HL-60 (cell line): ENCODE data around the gene RUNX3.

Source experiments
- CTCF ChIP-seq: IDR thresholded peaks from one replicate; pipeline ENCODE4 v1.5.1; 2011; ENCODE audit warnings: low read length, control low read depth, inconsistent platforms; ENCODE audit not compliant: insufficient read depth
- GABPA ChIP-seq: IDR thresholded peaks from 2 replicates; pipeline ENCODE4 v1.6.1; 2012; ENCODE audit warnings: low read depth
- POLR2AphosphoS5 ChIP-seq: IDR thresholded peaks from 2 replicates; pipeline ENCODE4 v1.6.1; 2012; ENCODE audit warnings: low read depth
- REST ChIP-seq: IDR thresholded peaks from 2 replicates; pipeline ENCODE4 v1.6.1; 2012; ENCODE audit warnings: low read depth; ENCODE audit not compliant: insufficient replicate concordance
- SPI1 ChIP-seq: IDR thresholded peaks from 2 replicates; pipeline ENCODE4 v1.6.1; 2012; ENCODE audit warnings: low read depth, mild to moderate bottlenecking, borderline replicate concordance

- TF ChIP-seq CTCF (no peak), REST (no peak), SPI1 (no peak), POLR2AphosphoS5 (no peak), GABPA (no peak)
These were observed 45.3 kb downstream of the RUNX3 start for GRCh38 chr1:24884751-24885150.
